ENCODE results near the gene RXRA.
"Not testable (repeated sequence)": the region's sequence is repeated elsewhere in the genome, so short reads cannot be mapped to it uniquely, and the experiment has no call there.

Gene RXRA

GRCh38 chr9:134293611-134294152 is 32.6 kb upstream of the RXRA start:
- no peak for DNase-seq (ENCODE audit: low read depth, low spot score)

DNA sequence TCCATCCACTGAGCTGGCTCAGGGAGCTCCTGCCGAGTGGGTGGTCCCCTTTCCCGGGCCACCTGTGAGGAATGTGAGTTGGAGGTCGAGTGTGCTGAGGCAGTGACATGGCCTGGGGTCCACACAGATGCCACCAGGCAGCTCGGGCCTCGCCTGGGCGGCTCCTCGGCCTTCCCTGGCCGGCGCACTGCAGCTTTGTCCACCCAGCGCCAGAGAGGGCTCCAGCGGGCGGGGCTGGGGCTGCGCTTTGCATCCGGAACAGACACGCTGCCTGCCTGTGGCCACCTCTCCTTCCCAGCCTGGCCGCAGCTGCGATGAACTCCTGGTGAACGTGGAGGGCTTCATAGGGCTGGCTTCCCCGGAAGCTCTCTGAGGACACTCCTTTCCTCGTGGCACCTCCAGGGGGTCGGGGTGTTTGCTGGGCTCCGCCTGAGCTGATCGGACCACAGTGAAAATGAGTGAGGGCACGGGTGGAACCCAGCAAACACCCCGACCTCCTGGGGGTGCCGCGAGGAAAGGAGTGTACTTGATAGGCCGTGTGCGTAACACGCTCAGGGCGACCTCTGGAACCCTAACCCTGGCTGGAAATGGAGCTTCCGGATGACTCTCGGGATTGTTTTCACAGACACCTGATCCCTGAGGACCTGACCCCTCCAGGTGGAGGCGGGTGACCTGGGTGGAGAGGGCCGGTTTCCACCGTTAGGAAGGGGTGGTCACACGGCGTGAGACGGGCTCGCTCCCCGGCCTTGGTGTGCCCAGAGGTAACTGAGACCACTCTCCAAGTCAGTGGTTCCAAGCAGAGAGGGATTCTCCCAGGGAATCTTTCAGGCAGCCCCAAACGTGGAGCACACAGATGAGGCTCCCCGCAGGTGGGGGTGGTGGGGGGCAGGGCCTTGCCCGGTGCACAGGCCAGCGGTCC is 31.8 kb upstream of the RXRA start:
- no peak for DNase-seq (ENCODE audit: low read depth, low spot score)

GRCh38 chr9:134295101-134295745 is 31.0 kb upstream of the RXRA start:
- no peak for DNase-seq (ENCODE audit: low read depth, low spot score)

DNA sequence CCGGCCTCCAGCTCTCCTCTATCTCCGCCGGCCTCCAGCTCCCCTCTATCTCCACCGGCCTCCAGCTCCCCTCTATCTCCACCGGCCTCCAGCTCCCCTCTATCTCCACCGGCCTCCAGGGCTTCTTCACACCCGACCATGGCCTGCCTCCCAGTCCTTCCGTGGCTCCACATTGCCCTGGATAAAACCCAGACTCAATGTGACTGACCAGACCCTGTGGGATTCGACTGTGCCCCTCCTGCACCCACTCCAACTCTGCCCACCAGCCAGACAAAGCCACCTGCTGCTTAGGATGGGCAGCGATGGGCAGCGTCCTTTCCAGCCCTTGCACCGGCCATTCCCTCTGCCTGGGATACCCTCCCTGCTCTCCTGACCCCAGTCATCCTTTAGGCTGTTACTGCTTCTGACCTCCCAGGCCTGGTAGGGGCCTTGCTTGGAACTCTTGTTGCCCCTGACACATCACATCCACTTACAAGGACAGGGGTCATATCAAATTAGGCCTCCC is 30.5 kb upstream of the RXRA start:
- no peak for DNase-seq (ENCODE audit: low read depth, low spot score)

DNA sequence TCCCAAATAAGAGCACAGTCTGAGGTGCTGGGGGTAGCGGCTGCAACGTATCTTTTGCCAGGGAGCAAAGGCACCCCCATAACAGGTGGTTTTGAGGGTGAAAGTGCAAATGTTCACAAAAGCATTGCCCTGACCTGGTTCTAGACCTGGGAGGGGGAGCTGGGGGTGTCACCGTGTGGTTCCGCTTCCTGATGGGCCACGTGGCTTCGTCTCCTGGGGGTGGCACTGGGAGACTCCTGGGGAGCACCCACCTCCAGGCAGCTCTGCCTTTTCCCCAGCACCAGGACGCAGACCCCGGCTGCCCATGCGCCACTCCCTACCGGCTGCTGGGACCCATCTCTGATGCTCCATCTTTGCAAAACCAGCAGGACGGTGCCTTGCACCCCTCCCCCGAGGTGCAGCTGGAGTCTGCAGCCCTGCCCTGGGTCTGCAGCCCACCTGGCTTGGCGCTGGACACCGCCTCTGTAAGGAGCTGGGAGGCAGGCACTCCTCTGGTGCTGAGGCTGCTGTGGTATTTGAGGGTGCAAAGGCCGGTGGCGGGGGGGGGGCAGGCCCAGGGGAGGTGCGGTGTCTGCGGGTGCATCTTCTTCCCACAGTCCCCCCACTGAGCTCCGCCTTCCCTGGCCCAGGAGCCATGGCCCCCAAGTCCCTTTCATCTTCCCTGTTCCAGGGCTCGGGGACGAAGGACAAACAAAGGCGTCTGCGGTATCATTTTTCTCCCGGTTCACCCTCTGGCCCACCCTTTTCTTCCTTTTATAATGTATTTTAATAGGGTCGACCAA is 29.8 kb upstream of the RXRA start:
- DNase-seq (ENCODE audit: low read depth, low spot score) = no peak

DNA sequence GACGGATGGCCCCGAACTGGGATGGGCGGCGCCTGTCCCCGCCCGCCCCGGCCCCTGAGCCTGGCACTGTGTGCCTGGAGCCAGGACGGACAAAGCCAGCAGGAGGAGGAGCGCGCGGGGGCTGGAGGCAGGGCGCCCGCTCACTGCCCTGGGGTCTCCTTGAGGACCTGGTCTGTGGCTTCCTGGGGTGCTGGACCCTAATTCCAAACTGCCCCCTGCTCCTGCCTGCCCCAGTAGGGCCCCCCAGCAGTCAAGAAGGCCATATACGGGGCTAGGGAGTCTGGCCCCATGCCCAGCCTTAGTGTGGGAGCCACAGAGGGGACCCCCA is 29.2 kb upstream of the RXRA start:
- no peak for DNase-seq (ENCODE audit: low read depth, low spot score)

- no peak for DNase-seq (ENCODE audit: low read depth, low spot score)
These were observed 28.7 kb upstream of the RXRA start for GRCh38 chr9:134297576-134297975.

GRCh38 chr9:134298000-134298399 is 28.3 kb upstream of the RXRA start:
- no peak for DNase-seq (ENCODE audit: low read depth, low spot score)

- no peak for DNase-seq (ENCODE audit: low read depth, low spot score)
These were observed 27.2 kb upstream of the RXRA start for GRCh38 chr9:134299068-134299467.

DNA sequence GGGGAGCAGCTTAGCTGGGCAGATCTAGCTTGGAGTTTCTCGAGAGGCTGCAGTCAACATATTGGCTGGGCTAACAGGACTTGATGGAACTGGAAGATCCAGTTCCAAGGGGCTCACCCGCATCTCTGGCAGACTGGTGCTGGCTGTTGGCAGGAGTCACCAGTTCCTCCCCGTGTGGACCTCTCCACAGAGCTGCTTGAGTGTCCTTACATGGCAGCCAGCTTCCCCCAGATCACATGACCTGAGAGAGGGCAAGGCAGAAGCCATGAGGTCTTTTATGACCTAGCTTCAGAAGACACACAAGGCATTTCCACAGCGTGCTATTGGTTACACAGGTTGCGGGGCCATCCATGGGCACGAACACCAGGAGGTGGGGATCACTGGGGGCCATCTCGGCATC is 26.4 kb upstream of the RXRA start:
- no peak for DNase-seq (ENCODE audit: low read depth, low spot score)

DNA sequence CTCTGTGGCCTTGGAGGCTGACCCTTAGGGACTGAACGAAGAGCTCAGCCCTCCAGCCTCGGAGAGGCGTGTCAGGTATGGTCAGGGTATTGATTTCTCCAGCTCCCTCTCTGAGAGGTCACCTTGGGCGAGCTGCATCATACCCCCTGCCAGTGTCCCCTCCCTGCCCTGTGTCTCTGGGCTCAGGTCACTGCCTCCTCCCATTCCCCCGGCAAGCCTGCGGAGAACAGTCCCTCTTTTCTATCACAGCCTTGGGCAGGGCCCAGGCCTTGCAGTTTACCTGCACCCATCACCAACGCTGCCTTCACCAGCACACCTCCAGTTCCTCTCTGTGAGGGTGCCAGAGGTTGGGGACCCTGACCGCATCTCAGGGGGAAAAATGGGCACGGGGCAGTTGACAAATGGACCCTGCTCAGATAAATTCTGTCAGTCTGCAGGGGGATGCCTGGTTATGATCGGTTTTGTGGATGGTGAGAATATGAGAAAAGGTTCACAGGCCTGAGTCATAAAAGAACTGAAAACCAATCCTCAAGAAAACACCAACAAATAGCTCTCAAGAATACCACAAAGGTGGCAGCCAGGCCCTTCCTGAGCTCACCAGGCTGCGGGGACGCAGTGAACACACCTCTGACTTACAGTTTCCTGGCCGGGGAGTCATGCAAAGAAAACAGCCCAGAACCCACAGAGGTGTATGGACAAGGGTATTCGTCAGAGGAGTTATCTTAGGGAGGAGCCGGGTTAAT is 24.7 kb upstream of the RXRA start:
- no peak for DNase-seq (ENCODE audit: low read depth, low spot score)

GRCh38 chr9:134302130-134302817 is 24.0 kb upstream of the RXRA start:
- no peak for DNase-seq (ENCODE audit: low read depth, low spot score)

- DNase-seq (ENCODE audit: low read depth, low spot score) = no peak
These were observed 22.7 kb upstream of the RXRA start for GRCh38 chr9:134303601-134304000.

GRCh38 chr9:134304261-134304660 is 22.0 kb upstream of the RXRA start:
- no peak for DNase-seq (ENCODE audit: low read depth, low spot score)

DNA sequence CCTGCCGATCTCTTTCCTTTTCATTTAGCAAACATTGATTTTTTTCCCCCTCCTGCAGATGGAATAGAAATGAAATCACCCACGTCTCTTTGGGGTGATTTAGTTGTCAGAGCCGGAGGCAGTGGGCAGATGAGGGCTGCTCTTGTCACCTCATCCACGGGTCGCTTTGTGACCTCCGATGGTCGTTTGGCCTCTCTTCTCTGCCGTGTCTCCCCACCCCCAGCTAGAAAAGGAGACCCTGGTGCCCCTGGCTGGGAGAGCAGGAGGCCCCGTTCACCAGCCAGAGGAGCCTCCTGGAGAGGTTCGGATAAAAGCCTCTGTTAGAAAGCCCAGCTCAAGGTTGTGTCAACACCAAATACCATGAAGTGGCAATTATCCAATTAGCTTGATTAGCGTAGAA is 21.6 kb upstream of the RXRA start:
- DNase-seq (ENCODE audit: low read depth, low spot score) = no peak

DNA sequence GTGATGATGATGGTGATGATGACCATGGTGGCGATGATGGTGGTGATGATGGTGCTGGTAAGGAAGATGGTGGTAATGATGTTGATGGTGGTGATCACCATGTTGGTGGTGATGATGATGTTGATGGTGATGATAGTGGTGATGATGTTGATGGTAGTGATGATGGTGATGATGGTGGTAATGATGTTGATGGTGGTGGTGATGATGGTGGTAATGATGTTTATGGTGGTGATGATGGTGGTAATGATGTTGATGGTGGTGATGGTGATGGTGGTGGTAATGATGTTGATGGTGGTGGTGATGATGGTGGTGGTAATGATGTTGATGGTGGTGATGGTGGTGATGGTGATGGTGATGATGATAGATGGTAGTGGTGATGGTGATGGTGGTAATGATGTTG is 20.7 kb upstream of the RXRA start:
- no peak for DNase-seq (ENCODE audit: low read depth, low spot score)

GRCh38 chr9:134306042-134306441 is 20.2 kb upstream of the RXRA start:
- not testable (repeated sequence) for DNase-seq (ENCODE audit: low read depth, low spot score)

GRCh38 chr9:134306636-134307600 is 19.3 kb upstream of the RXRA start:
- no peak for DNase-seq (ENCODE audit: low read depth, low spot score)

Measured in brain pericyte (primary cell).